ENCODE results near the gene PTAFR.

DNA sequence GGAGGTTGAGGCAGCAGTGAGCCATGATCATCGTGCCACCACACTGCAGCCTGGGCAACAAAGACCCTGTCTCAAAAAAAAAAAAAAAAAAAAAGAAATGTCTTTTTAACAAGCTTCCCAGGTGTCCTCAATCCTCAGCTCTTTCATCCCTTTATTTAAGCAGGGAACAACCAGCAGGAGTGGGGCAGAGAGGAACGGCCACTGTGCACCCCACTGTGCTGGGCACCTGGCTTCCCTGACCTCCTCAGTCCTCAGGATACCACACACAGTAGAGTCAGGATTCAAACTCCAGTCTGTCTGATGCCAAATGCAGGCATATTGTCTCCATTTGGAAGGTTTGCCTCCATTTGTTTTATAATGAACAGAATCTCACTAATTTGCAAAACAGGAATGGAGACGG is 19.8 kb upstream of the PTAFR start:
- TF ChIP-seq, protein P1, sequence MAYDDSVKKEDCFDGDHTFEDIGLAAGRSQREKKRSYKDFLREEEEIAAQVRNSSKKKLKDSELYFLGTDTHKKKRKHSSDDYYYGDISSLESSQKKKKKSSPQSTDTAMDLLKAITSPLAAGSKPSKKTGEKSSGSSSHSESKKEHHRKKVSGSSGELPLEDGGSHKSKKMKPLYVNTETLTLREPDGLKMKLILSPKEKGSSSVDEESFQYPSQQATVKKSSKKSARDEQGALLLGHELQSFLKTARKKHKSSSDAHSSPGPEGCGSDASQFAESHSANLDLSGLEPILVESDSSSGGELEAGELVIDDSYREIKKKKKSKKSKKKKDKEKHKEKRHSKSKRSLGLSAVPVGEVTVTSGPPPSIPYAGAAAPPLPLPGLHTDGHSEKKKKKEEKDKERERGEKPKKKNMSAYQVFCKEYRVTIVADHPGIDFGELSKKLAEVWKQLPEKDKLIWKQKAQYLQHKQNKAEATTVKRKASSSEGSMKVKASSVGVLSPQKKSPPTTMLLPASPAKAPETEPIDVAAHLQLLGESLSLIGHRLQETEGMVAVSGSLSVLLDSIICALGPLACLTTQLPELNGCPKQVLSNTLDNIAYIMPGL (CRISPR knock-in tag; IDR thresholded peaks at IDR 0.05; ENCODE audit: borderline replicate concordance): no peak
- TF ChIP-seq CBX8 (IDR thresholded peaks at IDR 0.05) (no peak), JUNB (IDR thresholded peaks at IDR 0.05) (no peak), MAFK (IDR thresholded peaks at IDR 0.05; ENCODE audit: partially characterized antibody) (no peak), RARB (CRISPR knock-in tag; IDR thresholded peaks at IDR 0.05) (no peak), RFX5 (IDR thresholded peaks at IDR 0.05) (no peak)
- TF ChIP-seq, protein P2, sequence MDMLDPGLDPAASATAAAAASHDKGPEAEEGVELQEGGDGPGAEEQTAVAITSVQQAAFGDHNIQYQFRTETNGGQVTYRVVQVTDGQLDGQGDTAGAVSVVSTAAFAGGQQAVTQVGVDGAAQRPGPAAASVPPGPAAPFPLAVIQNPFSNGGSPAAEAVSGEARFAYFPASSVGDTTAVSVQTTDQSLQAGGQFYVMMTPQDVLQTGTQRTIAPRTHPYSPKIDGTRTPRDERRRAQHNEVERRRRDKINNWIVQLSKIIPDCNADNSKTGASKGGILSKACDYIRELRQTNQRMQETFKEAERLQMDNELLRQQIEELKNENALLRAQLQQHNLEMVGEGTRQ (IDR thresholded peaks at IDR 0.05): no peak

Measured in A549 (cell line).